HepG2 (cell line): Measurements from ENCODE around the gene FFAR2. TPM values are rescaled to one million over a fixed set of nuclear protein-coding genes. Genes with fewer than 3 reads are reported as not detected.

Experiments used
- ARNT ChIP-seq: fragments of 450-650 bp; IDR thresholded peaks from 2 replicates; pipeline ENCODE4 v1.6.1; 2017
- EZH2 ChIP-seq: conservative IDR thresholded peaks from 2 replicates; pipeline ENCODE4 v1.6.1; 2012; ENCODE audit warnings: mild to moderate bottlenecking, low read depth, low read length, moderate library complexity
- HNRNPLL ChIP-seq: fragments of 200-400 bp; formaldehyde crosslinking; IDR thresholded peaks from 2 replicates; pipeline ENCODE4 v1.6.1; 2017; ENCODE audit warnings: mild to moderate bottlenecking, low read depth, low read length; ENCODE audit not compliant: poor library complexity, severe bottlenecking
- KMT2A ChIP-seq: sonication (generic); formaldehyde crosslinking; IDR thresholded peaks from 2 replicates; pipeline ENCODE4 v1.4.0; 2020; ENCODE audit warnings: missing genetic modification reagents
- MED1 ChIP-seq: sonication (generic); formaldehyde crosslinking; IDR thresholded peaks from 2 replicates; pipeline ENCODE4 v1.4.0; 2020; ENCODE audit warnings: missing genetic modification reagents
- MXI1 ChIP-seq: IDR thresholded peaks from 3 replicates; pipeline ENCODE4 v1.6.1; 2012; ENCODE audit warnings: low read depth, low read length, inconsistent platforms, borderline replicate concordance
- RARA ChIP-seq: IDR thresholded peaks from 2 replicates; pipeline ENCODE4 v1.6.1; 2016; ENCODE audit warnings: missing genetic modification reagents, missing compliant biosample characterization
- SALL1 ChIP-seq: sonication (generic); formaldehyde crosslinking; IDR thresholded peaks from 2 replicates; pipeline ENCODE4 v1.8.0; 2022; ENCODE audit warnings: mild to moderate bottlenecking, missing genetic modification reagents
- SMC3 ChIP-seq: IDR thresholded peaks from 2 replicates; pipeline ENCODE4 v1.6.1; 2011; ENCODE audit warnings: low read length, improper control_type of control experiment
- SPEN ChIP-seq: sonication (generic); formaldehyde crosslinking; IDR thresholded peaks from 2 replicates; pipeline ENCODE4 v1.5.1; 2020; ENCODE audit warnings: low read depth, mild to moderate bottlenecking, missing genetic modification reagents
- YEATS2 ChIP-seq: sonication (generic); formaldehyde crosslinking; IDR thresholded peaks from 2 replicates; pipeline ENCODE4 v1.4.0; 2020; ENCODE audit warnings: missing genetic modification reagents, borderline replicate concordance
- ZNF503 ChIP-seq: sonication (generic); formaldehyde crosslinking; IDR thresholded peaks from 2 replicates; pipeline ENCODE4 v1.4.0; 2020; ENCODE audit warnings: missing genetic modification reagents
- ZNF576 ChIP-seq: sonication (generic); formaldehyde crosslinking; IDR thresholded peaks from 2 replicates; pipeline ENCODE4 v1.4.0; 2020; ENCODE audit warnings: mild to moderate bottlenecking, missing genetic modification reagents
- ZNF644 ChIP-seq: IDR thresholded peaks from 2 replicates; pipeline ENCODE4 v1.6.1; 2016; ENCODE audit warnings: low read depth
- ZNF772 ChIP-seq: sonication (generic); formaldehyde crosslinking; IDR thresholded peaks from 2 replicates; pipeline ENCODE4 v1.5.0; 2020; ENCODE audit warnings: mild to moderate bottlenecking, missing genetic modification reagents
- ZNF777 ChIP-seq: sonication (generic); formaldehyde crosslinking; IDR thresholded peaks from 2 replicates; pipeline ENCODE4 v1.4.0; 2020; ENCODE audit warnings: missing genetic modification reagents
- polyA plus RNA-seq, 8 experiments: library from polyadenylated mRNA; depleted of rRNA in 3 of 8; stranded (reverse) in 7 of 8; unstranded in 1 of 8; fragments of >200 nt; fragmentation: Illumina TruSeq in 4 of 8; extraction: Trizol in 4 of 8; gene quantifications; 2 replicates each; pipeline versions ENCODE4 v1.2.1 to v1.2.3, GENCODE V29; 2011 to 2016; ENCODE audit warnings: low read depth in 4 of 8, missing spikeins in 1 of 8, mixed read lengths in 1 of 8; ENCODE audit not compliant: insufficient read depth in 1 of 8
- total RNA-seq, 5 experiments: library from RNA; depleted of rRNA; stranded (reverse); fragments of >200 nt; fragmentation: Illumina TruSeq; extraction: Trizol; gene quantifications; 2 replicates each; pipeline ENCODE4 v1.2.3, GENCODE V29; 2016; ENCODE audit warnings: low read depth in 1 of 5
- TF ChIP-seq, protein P1 (sequence below): IDR thresholded peaks from 2 replicates; pipeline ENCODE4 v1.6.1; 2012; ENCODE audit warnings: low read depth, low read length, improper control_type of control experiment
- TF ChIP-seq, protein P2 (sequence below): IDR thresholded peaks from 2 replicates; pipeline ENCODE4 v1.6.1; 2016; ENCODE audit warnings: missing biosample characterization, missing genetic modification reagents, low read depth
- TF ChIP-seq, protein P3 (sequence below): sonication (generic); formaldehyde crosslinking; IDR thresholded peaks from 2 replicates; pipeline ENCODE4 v1.4.0; 2020; ENCODE audit warnings: missing genetic modification reagents
- TF ChIP-seq, protein P4 (sequence below): sonication (generic); formaldehyde crosslinking; IDR thresholded peaks from 2 replicates; pipeline ENCODE4 v1.8.0; 2023; ENCODE audit warnings: mild to moderate bottlenecking, missing genetic modification reagents
- TF ChIP-seq, protein P5 (sequence below): sonication (generic); formaldehyde crosslinking; IDR thresholded peaks from 2 replicates; pipeline ENCODE4 v1.4.0; 2020; ENCODE audit warnings: mild to moderate bottlenecking, missing genetic modification reagents

FFAR2 gene
- total and polyA plus RNA-seq, 2 of the 13 experiments (the other 11 are each of a cell fraction or from before 2014, with no cell fraction given), result 0.12 TPM; not detected in 1

GRCh38 chr19:35459414-35460082 lies 11.5 kb downstream of the FFAR2 start (continued):
- TF ChIP-seq, protein P1, sequence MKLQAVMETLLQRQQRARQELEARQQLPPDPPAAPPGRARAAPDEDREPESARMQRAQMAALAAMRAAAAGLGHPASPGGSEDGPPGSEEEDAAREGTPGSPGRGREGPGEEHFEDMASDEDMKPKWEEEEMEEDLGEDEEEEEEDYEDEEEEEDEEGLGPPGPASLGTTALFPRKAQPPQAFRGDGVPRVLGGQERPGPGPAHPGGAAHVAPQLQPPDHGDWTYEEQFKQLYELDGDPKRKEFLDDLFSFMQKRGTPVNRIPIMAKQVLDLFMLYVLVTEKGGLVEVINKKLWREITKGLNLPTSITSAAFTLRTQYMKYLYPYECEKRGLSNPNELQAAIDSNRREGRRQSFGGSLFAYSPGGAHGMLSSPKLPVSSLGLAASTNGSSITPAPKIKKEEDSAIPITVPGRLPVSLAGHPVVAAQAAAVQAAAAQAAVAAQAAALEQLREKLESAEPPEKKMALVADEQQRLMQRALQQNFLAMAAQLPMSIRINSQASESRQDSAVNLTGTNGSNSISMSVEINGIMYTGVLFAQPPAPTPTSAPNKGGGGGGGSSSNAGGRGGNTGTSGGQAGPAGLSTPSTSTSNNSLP, result 0 out of 2 replicates have a peak, but pooled peaks have one; percentile 4
- TF ChIP-seq HNRNPLL (no peak), ZNF576 (no peak), ARNT (no peak), MED1 (peak; percentile 65), ZNF503 (no peak), EZH2 (no peak), RARA (CRISPR knock-in tag) (peak; percentile 82), ZNF644 (no peak), SALL1 (CRISPR knock-in tag) (no peak; the same call in 1 of the 2 replicates), SPEN (CRISPR knock-in tag) (no peak), YEATS2 (no peak), ZNF772 (CRISPR knock-in tag) (no peak), ZNF777 (CRISPR knock-in tag) (no peak), KMT2A (CRISPR knock-in tag) (no peak), MXI1 (no peak), SMC3 (no peak)
- TF ChIP-seq, protein P2, sequence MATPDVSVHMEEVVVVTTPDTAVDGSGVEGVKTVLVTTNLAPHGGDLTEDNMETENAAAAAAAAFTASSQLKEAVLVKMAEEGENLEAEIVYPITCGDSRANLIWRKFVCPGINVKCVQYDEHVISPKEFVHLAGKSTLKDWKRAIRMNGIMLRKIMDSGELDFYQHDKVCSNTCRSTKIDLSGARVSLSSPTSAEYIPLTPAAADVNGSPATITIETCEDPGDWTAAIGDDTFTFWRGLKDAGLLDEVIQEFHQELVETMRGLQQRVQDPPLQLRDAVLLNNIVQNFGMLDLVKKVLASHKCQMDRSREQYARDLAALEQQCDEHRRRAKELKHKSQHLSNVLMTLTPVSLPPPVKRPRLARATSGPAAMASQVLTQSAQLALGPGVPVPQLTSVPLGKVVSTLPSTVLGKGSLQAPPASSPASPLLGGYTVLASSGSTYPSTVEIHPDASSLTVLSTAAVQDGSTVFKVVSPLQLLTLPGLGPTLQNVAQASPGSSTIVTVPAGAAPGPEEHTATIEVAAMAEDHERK (CRISPR knock-in tag), result no peak
- TF ChIP-seq, protein P3, sequence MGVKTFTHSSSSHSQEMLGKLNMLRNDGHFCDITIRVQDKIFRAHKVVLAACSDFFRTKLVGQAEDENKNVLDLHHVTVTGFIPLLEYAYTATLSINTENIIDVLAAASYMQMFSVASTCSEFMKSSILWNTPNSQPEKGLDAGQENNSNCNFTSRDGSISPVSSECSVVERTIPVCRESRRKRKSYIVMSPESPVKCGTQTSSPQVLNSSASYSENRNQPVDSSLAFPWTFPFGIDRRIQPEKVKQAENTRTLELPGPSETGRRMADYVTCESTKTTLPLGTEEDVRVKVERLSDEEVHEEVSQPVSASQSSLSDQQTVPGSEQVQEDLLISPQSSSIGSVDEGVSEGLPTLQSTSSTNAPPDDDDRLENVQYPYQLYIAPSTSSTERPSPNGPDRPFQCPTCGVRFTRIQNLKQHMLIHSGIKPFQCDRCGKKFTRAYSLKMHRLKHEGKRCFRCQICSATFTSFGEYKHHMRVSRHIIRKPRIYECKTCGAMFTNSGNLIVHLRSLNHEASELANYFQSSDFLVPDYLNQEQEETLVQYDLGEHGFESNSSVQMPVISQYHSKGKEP (CRISPR knock-in tag), result no peak
- TF ChIP-seq, protein P4, sequence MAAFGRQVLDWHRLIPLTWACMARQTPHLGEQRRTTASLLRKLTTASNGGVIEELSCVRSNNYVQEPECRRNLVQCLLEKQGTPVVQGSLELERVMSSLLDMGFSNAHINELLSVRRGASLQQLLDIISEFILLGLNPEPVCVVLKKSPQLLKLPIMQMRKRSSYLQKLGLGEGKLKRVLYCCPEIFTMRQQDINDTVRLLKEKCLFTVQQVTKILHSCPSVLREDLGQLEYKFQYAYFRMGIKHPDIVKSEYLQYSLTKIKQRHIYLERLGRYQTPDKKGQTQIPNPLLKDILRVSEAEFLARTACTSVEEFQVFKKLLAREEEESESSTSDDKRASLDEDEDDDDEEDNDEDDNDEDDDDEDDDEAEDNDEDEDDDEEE, result no peak
- TF ChIP-seq, protein P5, sequence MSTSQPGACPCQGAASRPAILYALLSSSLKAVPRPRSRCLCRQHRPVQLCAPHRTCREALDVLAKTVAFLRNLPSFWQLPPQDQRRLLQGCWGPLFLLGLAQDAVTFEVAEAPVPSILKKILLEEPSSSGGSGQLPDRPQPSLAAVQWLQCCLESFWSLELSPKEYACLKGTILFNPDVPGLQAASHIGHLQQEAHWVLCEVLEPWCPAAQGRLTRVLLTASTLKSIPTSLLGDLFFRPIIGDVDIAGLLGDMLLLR (CRISPR knock-in tag), result no peak
